H1 (cell line): ENCODE measurements around the gene FEM1C.

Source experiments
- ATF2 ChIP-seq: IDR thresholded peaks from 2 replicates; pipeline ENCODE4 v1.6.1; 2012; ENCODE audit warnings: low read length, inconsistent platforms
- CTCF ChIP-seq, 3 experiments: IDR thresholded peaks; 1 replicate in 2 of 3; 2 replicates in 1 of 3; pipeline versions ENCODE4 v1.5.1 to v1.6.1; 2011; ENCODE audit warnings: low read length in 3 of 3, mild to moderate bottlenecking in 3 of 3, inconsistent platforms in 2 of 3, low read depth in 1 of 3, moderate library complexity in 1 of 3; ENCODE audit not compliant: insufficient read depth in 1 of 3; ENCODE audit errors: control extremely low read depth in 1 of 3
- EGR1 ChIP-seq: IDR thresholded peaks from 2 replicates; pipeline ENCODE4 v1.6.1; 2011; ENCODE audit warnings: low read depth, low read length, borderline replicate concordance
- GTF2F1 ChIP-seq: IDR thresholded peaks from 2 replicates; pipeline ENCODE4 v1.6.1; 2012; ENCODE audit warnings: low read depth, low read length, improper control_type of control experiment, borderline replicate concordance
- PHF8 ChIP-seq: fragments of 200-600 bp; sonication (generic); conservative IDR thresholded peaks from 2 replicates; pipeline ENCODE4 v1.7.1; 2012; ENCODE audit warnings: low read depth, mild to moderate bottlenecking, inconsistent platforms, low read length, moderate library complexity
- POLR2AphosphoS5 ChIP-seq: IDR thresholded peaks from 2 replicates; pipeline ENCODE4 v1.6.1; 2011; ENCODE audit warnings: low read depth, low read length
- RAD21 ChIP-seq, 2 experiments: IDR thresholded peaks in 1 of 2; conservative IDR thresholded peaks in 1 of 2; 2 replicates each; pipeline ENCODE4 v1.6.1; 2011; ENCODE audit warnings: low read depth in 2 of 2, low read length in 2 of 2, improper control_type of control experiment in 1 of 2, inconsistent platforms in 1 of 2, mild to moderate bottlenecking in 1 of 2, moderate library complexity in 1 of 2
- SIN3A ChIP-seq, 2 experiments: IDR thresholded peaks in 1 of 2; conservative IDR thresholded peaks in 1 of 2; 2 replicates each; pipeline ENCODE4 v1.6.1; 2011 to 2012; ENCODE audit warnings: low read length in 2 of 2, improper control_type of control experiment in 1 of 2, low read depth in 1 of 2, mild to moderate bottlenecking in 1 of 2
- SIRT6 ChIP-seq: IDR thresholded peaks from one replicate; pipeline ENCODE4 v1.7.1; 2012; ENCODE audit warnings: low read length, inconsistent platforms
- SP2 ChIP-seq: IDR thresholded peaks from 2 replicates; pipeline ENCODE4 v1.6.1; 2012; ENCODE audit warnings: mild to moderate bottlenecking, low read length, inconsistent platforms
- TF ChIP-seq, protein P1 (sequence below): IDR thresholded peaks from 2 replicates; pipeline ENCODE4 v1.6.1; 2012; ENCODE audit warnings: inconsistent platforms
- TF ChIP-seq, protein P2 (sequence below): IDR thresholded peaks from 2 replicates; pipeline ENCODE4 v1.6.1; 2011; ENCODE audit warnings: low read depth, mild to moderate bottlenecking, low read length; ENCODE audit not compliant: insufficient read depth

DNA sequence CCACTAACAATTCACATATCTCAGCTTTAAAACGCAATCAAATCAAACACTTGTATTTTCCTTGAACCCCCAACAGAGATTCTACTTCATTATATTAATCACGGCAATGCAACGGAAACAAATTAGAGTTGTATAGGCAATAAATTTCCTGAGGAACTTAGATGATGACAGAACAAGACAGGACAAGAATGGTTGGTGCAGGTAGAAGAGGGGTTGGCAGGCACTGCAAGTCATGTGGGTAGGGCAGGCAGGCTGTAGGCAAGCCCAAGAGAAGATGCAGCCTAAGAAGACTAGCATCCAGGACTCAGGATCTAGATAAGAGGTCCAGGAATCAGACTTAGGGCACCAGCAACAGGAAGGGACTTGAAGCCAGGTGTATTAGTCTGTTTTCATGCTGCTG lies 16.6 kb upstream of the FEM1C start:
- no peak for TF ChIP-seq SP2
- no peak for TF ChIP-seq CTCF (IDR thresholded peaks at IDR 0.05; ENCODE audit: control extremely low read depth in 1 of 3, insufficient read depth in 1 of 3, low read depth in 1 of 3, low read length in 3 of 3)
- TF ChIP-seq ATF2, result no peak
- TF ChIP-seq EGR1, result no peak
- TF ChIP-seq GTF2F1, result no peak
- no peak for TF ChIP-seq PHF8
- TF ChIP-seq, protein P1, sequence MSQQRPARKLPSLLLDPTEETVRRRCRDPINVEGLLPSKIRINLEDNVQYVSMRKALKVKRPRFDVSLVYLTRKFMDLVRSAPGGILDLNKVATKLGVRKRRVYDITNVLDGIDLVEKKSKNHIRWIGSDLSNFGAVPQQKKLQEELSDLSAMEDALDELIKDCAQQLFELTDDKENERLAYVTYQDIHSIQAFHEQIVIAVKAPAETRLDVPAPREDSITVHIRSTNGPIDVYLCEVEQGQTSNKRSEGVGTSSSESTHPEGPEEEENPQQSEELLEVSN, result no peak
- TF ChIP-seq SIRT6, result no peak
- TF ChIP-seq RAD21 (IDR thresholded peaks at IDR 0.05 in 1 of 2, conservative IDR thresholded peaks at IDR 0.05 in 1 of 2; ENCODE audit: low read depth in 2 of 2, low read length in 2 of 2), result no peak
- TF ChIP-seq, protein P2, sequence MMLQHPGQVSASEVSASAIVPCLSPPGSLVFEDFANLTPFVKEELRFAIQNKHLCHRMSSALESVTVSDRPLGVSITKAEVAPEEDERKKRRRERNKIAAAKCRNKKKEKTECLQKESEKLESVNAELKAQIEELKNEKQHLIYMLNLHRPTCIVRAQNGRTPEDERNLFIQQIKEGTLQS, result no peak
- no peak for TF ChIP-seq POLR2AphosphoS5
- no peak for TF ChIP-seq SIN3A (conservative IDR thresholded peaks at IDR 0.05 in 1 of 2, IDR thresholded peaks at IDR 0.05 in 1 of 2; ENCODE audit: low read depth in 1 of 2, low read length in 2 of 2)
